C4-2B (cell line): ENCODE data around the gene GCH1.
"Not testable (repeated sequence)": the region's sequence is repeated elsewhere in the genome, so short reads cannot be mapped to it uniquely, and the experiment has no call there.

Experiments used
- H3K27ac ChIP-seq: fragments of 450-650 bp; 2 replicates; pipeline ENCODE4 v1.5.1; 2017
- CTCF ChIP-seq: fragments of 450-650 bp; conservative IDR thresholded peaks from 2 replicates; pipeline ENCODE4 v1.5.1; 2017; ENCODE audit warnings: mild to moderate bottlenecking
- ZFX ChIP-seq: fragments of 450-650 bp; IDR thresholded peaks from 2 replicates; pipeline ENCODE4 v1.6.1; 2017

Gene GCH1

GRCh38 chr14:54935100-54935499, 32.5 kb upstream of the GCH1 start:
- no peak overlapping the region for H3K27ac ChIP-seq
- TF ChIP-seq ZFX (no peak), CTCF (no peak)

GRCh38 chr14:54933006-54933405, 30.4 kb upstream of the GCH1 start:
- H3K27ac ChIP-seq, result no peak overlapping the region
- TF ChIP-seq ZFX (no peak), CTCF (no peak)

- TF ChIP-seq ZFX (no peak), CTCF (no peak)
- H3K27ac ChIP-seq, result no peak overlapping the region
These were observed 29.1 kb upstream of the GCH1 start for GRCh38 chr14:54931598-54932340.

- no peak for TF ChIP-seq CTCF
- TF ChIP-seq ZFX, result no peak
These were observed 28.5 kb upstream of the GCH1 start for GRCh38 chr14:54931101-54931500.

GRCh38 chr14:54929556-54929955, 26.9 kb upstream of the GCH1 start:
- no peak overlapping the region for H3K27ac ChIP-seq
- TF ChIP-seq CTCF, result no peak
- TF ChIP-seq ZFX, result no peak

More at GRCh38 chr14:54931101-54931500, 28.5 kb upstream of the GCH1 start:
- H3K27ac ChIP-seq, result no peak overlapping the region

- H3K27ac ChIP-seq, result no peak overlapping the region
- TF ChIP-seq ZFX, result no peak
- TF ChIP-seq CTCF, result no peak
These were observed 25.6 kb upstream of the GCH1 start for GRCh38 chr14:54928216-54928615.

GRCh38 chr14:54927551-54927950, 24.9 kb upstream of the GCH1 start:
- no peak overlapping the region for H3K27ac ChIP-seq
- TF ChIP-seq ZFX (no peak), CTCF (no peak)

GRCh38 chr14:54926570-54926969, 23.9 kb upstream of the GCH1 start:
- H3K27ac ChIP-seq, result not testable (repeated sequence)
